SK-N-SH treated with all-trans-retinoic acid at 6 μM for 48 hours (cell line): Measurements from ENCODE around the gene MYO9A.

ENCODE experiments used
- GLIS3 ChIP-seq: fragments of 250-450 bp; sonication (Bioruptor Pico); IDR thresholded peaks from 2 replicates; pipeline ENCODE4 v1.5.0; 2020; ENCODE audit warnings: mild to moderate bottlenecking, moderate library complexity
- PATZ1 ChIP-seq: fragments of 250-450 bp; sonication (Bioruptor Pico); IDR thresholded peaks from 2 replicates; pipeline ENCODE4 v1.8.0; 2020; ENCODE audit warnings: mild to moderate bottlenecking, moderate library complexity, borderline replicate concordance
- POU6F1 ChIP-seq: fragments of 250-450 bp; sonication (Bioruptor Pico); IDR thresholded peaks from 2 replicates; pipeline ENCODE4 v1.8.0; 2021; ENCODE audit warnings: low read depth, mild to moderate bottlenecking, moderate library complexity, borderline replicate concordance
- PPARA ChIP-seq: fragments of 250-450 bp; sonication (Bioruptor Pico); IDR thresholded peaks from 2 replicates; pipeline ENCODE4 v1.5.0; 2020; ENCODE audit warnings: mild to moderate bottlenecking, borderline replicate concordance

- TF ChIP-seq PPARA (CRISPR knock-in tag) (no peak), PATZ1 (CRISPR knock-in tag) (no peak), POU6F1 (CRISPR knock-in tag) (no peak), GLIS3 (no peak)
These were observed 10.4 kb upstream of the MYO9A start for GRCh38 chr15:72128359-72128758.
